ENCODE results near the gene HOXB4.

DNA sequence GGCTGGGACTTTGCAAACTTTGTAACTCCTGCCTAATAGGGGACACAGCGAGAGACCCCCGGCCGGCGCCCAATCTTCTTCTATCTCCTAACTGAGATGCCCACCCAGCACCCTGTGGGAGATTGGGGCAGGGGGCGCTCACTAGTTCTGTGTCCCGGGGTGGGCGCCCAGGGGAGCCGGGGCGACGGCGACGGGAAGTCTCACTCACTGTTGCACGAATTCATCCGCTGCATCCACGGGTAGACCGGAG lies 19.3 kb upstream of the HOXB4 start:
- TF ChIP-seq, protein P1, sequence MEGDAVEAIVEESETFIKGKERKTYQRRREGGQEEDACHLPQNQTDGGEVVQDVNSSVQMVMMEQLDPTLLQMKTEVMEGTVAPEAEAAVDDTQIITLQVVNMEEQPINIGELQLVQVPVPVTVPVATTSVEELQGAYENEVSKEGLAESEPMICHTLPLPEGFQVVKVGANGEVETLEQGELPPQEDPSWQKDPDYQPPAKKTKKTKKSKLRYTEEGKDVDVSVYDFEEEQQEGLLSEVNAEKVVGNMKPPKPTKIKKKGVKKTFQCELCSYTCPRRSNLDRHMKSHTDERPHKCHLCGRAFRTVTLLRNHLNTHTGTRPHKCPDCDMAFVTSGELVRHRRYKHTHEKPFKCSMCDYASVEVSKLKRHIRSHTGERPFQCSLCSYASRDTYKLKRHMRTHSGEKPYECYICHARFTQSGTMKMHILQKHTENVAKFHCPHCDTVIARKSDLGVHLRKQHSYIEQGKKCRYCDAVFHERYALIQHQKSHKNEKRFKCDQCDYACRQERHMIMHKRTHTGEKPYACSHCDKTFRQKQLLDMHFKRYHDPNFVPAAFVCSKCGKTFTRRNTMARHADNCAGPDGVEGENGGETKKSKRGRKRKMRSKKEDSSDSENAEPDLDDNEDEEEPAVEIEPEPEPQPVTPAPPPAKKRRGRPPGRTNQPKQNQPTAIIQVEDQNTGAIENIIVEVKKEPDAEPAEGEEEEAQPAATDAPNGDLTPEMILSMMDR (IDR thresholded peaks at IDR 0.05; ENCODE audit: low read depth, low read length), result no peak
- no peak for TF ChIP-seq EZH2phosphoT487 (IDR thresholded peaks at IDR 0.05; ENCODE audit: low read depth)
